PC-9 (cell line): Measurements from ENCODE around the gene IKZF3. TPM values are rescaled to one million over a fixed set of nuclear protein-coding genes. Genes with fewer than 3 reads are reported as not detected.

Experiments
- BruUV-seq: library from RNA; stranded (reverse); fragments of 400-500 nt; replicated peaks from 2 replicates; lab custom pipeline; 2021; lab: Mats Ljungman, UMichigan
- CTCF ChIA-PET: fragments of 300-600 bp; sonication (Branson Sonifier 250); formaldehyde crosslinking; loops from one replicate; lab custom pipeline; 2022; ENCODE audit warnings: antibody characterized with exemption; lab: Charles Lee
- POLR2A ChIA-PET: fragments of 300-600 bp; sonication (Branson Sonifier 250); formaldehyde crosslinking; loops from one replicate; lab custom pipeline; 2022; ENCODE audit warnings: antibody characterized with exemption; ENCODE audit not compliant: unreplicated experiment; lab: Charles Lee
- DNase-seq, 2 experiments: peaks; one replicate each; pipeline versions ENCODE4 v3.0.0 to v3.0.0-alpha.2; 2015 to 2022; ENCODE audit warnings: mixed read lengths in 1 of 2
- H2AFZ ChIP-seq: fragments of 200-600 bp; sonication (generic); 2 replicates; pipeline ENCODE4 v1.8.1; 2017; ENCODE audit warnings: antibody characterized with exemption
- H3F3A ChIP-seq: fragments of 200-600 bp; sonication (generic); 2 replicates; pipeline ENCODE4 v1.8.1; 2017; ENCODE audit warnings: antibody characterized with exemption, mild to moderate bottlenecking, low read depth; ENCODE audit not compliant: insufficient read depth
- H3K27ac ChIP-seq: fragments of 200-600 bp; sonication (generic); 2 replicates; pipeline ENCODE4 v1.6.1; 2016; ENCODE audit warnings: mixed run types
- H3K27me3 ChIP-seq: fragments of 200-600 bp; sonication (generic); 2 replicates; pipeline ENCODE4 v1.6.1; 2016; ENCODE audit warnings: low read depth, mixed run types; ENCODE audit not compliant: insufficient read depth
- H3K36me3 ChIP-seq: fragments of 200-600 bp; sonication (generic); 2 replicates; pipeline ENCODE4 v1.6.1; 2016; ENCODE audit warnings: low read depth, mixed run types
- H3K4me1 ChIP-seq: fragments of 200-600 bp; sonication (generic); replicated peaks from 2 replicates; pipeline ENCODE4 v1.6.1; 2016; ENCODE audit warnings: mixed run types; ENCODE audit not compliant: insufficient read depth
- H3K4me2 ChIP-seq: fragments of 200-600 bp; sonication (generic); 2 replicates; pipeline ENCODE4 v1.6.1; 2017; ENCODE audit warnings: mixed run types
- H3K4me3 ChIP-seq: fragments of 200-600 bp; sonication (generic); 2 replicates; pipeline ENCODE4 v1.6.1; 2016; ENCODE audit warnings: mixed run types
- H3K79me2 ChIP-seq: fragments of 200-600 bp; sonication (generic); 2 replicates; pipeline ENCODE4 v1.6.1; 2017; ENCODE audit warnings: low read depth, mixed run types
- H3K9me2 ChIP-seq: fragments of 200-600 bp; sonication (generic); 2 replicates; pipeline ENCODE4 v1.8.1; 2017; ENCODE audit warnings: mild to moderate bottlenecking; ENCODE audit not compliant: insufficient read depth
- H3K9me3 ChIP-seq: fragments of 200-600 bp; sonication (generic); 2 replicates; pipeline ENCODE4 v1.8.1; 2016; ENCODE audit warnings: low read depth; ENCODE audit not compliant: insufficient read depth
- H4K20me1 ChIP-seq: fragments of 200-600 bp; sonication (generic); 2 replicates; pipeline ENCODE4 v1.8.1; 2017; ENCODE audit not compliant: insufficient read depth
- EZH2 ChIP-seq: fragments of 200-600 bp; sonication (generic); IDR thresholded peaks from 2 replicates; pipeline ENCODE4 v1.8.0; 2017; ENCODE audit warnings: antibody characterized with exemption, low read depth
- intact Hi-C: fragments of 100-400 bp; cut with micrococcal nuclease; formaldehyde crosslinking; loops from one replicate; pipeline ENCODE4 v1.10.0; 2022; ENCODE audit not compliant: unreplicated experiment
- total RNA-seq: library from RNA; stranded (reverse); gene quantifications from 2 replicates; pipeline ENCODE4 v1.2.3, GENCODE V29; 2021
- TF ChIP-seq, protein P1 (sequence below): fragments of 200-600 bp; sonication (generic); conservative IDR thresholded peaks from 2 replicates; pipeline ENCODE4 v1.6.1; 2017; ENCODE audit warnings: mixed run types, antibody characterized with exemption, mild to moderate bottlenecking, moderate library complexity

IKZF3 gene
- total RNA-seq, 1 experiment from 2014 or later = 0.04 TPM

DNA sequence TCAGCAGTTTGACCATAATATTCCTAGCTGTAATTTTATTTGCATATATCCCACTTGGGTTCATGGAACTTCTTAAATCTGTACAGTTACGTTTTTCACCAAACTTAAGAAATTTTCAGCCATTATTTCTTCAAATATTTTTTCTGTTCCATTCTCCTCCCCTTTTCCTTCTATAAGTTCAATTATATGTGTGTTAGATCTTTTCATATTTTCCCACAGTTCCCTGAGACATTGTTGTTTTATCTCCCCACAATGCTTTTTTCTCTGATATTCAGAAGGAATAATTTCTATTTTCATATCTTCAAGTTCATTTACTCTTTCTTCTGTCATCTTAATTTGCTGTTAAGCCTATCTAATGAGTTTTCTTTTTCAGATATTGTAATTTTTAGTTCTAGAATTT is 26.1 kb downstream of the IKZF3 start:
- H3K4me3 ChIP-seq = no peak overlapping the region
- H3K9me2 ChIP-seq = no peaks in the 10 kb centered on the region
- DNase-seq = no peak
- H3K9me3 ChIP-seq = peaks cover 5% of the 10 kb centered on the region; the same call in 1 of the 2 replicates
- no peak for TF ChIP-seq EZH2
- TF ChIP-seq, protein P1, sequence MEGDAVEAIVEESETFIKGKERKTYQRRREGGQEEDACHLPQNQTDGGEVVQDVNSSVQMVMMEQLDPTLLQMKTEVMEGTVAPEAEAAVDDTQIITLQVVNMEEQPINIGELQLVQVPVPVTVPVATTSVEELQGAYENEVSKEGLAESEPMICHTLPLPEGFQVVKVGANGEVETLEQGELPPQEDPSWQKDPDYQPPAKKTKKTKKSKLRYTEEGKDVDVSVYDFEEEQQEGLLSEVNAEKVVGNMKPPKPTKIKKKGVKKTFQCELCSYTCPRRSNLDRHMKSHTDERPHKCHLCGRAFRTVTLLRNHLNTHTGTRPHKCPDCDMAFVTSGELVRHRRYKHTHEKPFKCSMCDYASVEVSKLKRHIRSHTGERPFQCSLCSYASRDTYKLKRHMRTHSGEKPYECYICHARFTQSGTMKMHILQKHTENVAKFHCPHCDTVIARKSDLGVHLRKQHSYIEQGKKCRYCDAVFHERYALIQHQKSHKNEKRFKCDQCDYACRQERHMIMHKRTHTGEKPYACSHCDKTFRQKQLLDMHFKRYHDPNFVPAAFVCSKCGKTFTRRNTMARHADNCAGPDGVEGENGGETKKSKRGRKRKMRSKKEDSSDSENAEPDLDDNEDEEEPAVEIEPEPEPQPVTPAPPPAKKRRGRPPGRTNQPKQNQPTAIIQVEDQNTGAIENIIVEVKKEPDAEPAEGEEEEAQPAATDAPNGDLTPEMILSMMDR = no peak
- H3K79me2 ChIP-seq = no peaks in the 10 kb centered on the region
- no peak overlapping the region for H2AFZ ChIP-seq
- intact Hi-C loops = no loop called here
- ChIA-PET POLR2A (no interaction called here), CTCF (no interaction called here)
- no peaks in the 10 kb centered on the region for H3F3A ChIP-seq
- H3K4me1 ChIP-seq = peaks cover 8% of the 10 kb centered on the region; the same call in 1 of the 2 replicates
- no peaks in the 10 kb centered on the region for H4K20me1 ChIP-seq
- H3K27ac ChIP-seq = no peak overlapping the region
- BruUV-seq = no TSS peak
- no peaks in the 10 kb centered on the region for H3K36me3 ChIP-seq
- no peak overlapping the region for H3K4me2 ChIP-seq
- no peaks in the 10 kb centered on the region for H3K27me3 ChIP-seq

DNA sequence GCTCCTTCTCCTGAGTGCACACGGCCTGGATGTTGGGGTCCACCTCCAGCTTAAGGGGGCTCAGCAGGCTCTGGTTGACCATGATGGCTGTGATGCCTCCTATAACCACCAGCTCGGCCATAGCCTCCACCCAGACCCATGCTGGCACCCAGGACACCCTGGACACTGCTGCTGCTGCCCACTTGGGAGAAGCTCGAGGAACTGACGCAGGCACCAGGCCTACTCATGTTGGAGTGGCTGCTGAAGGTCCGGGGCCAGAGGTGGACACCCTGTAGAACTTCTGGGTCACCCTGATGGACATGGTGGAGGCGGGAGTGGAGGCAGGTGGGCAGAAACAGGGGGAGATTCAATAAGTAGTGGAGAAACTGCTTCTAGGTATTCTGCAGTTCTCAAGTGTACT is 28.0 kb downstream of the IKZF3 start:
- H3K4me2 ChIP-seq = no peak overlapping the region
- TF ChIP-seq EZH2 = no peak
- TF ChIP-seq, protein P1 = no peak
- H3K79me2 ChIP-seq = no peaks in the 10 kb centered on the region
- no peaks in the 10 kb centered on the region for H3F3A ChIP-seq
- H4K20me1 ChIP-seq = no peaks in the 10 kb centered on the region
- no peak overlapping the region for H3K27ac ChIP-seq
- H3K9me2 ChIP-seq = no peaks in the 10 kb centered on the region
- DNase-seq = no peak
- ChIA-PET CTCF (no interaction called here), POLR2A (no interaction called here)
- no peak overlapping the region for H2AFZ ChIP-seq
- peaks cover 5% of the 10 kb centered on the region; the same call in 1 of the 2 replicates for H3K9me3 ChIP-seq
- peaks cover 8% of the 10 kb centered on the region; the same call in 1 of the 2 replicates for H3K4me1 ChIP-seq
- H3K27me3 ChIP-seq = no peaks in the 10 kb centered on the region
- intact Hi-C loops = no loop called here
- H3K36me3 ChIP-seq = no peaks in the 10 kb centered on the region
- no peak overlapping the region for H3K4me3 ChIP-seq
- no TSS peak for BruUV-seq

DNA sequence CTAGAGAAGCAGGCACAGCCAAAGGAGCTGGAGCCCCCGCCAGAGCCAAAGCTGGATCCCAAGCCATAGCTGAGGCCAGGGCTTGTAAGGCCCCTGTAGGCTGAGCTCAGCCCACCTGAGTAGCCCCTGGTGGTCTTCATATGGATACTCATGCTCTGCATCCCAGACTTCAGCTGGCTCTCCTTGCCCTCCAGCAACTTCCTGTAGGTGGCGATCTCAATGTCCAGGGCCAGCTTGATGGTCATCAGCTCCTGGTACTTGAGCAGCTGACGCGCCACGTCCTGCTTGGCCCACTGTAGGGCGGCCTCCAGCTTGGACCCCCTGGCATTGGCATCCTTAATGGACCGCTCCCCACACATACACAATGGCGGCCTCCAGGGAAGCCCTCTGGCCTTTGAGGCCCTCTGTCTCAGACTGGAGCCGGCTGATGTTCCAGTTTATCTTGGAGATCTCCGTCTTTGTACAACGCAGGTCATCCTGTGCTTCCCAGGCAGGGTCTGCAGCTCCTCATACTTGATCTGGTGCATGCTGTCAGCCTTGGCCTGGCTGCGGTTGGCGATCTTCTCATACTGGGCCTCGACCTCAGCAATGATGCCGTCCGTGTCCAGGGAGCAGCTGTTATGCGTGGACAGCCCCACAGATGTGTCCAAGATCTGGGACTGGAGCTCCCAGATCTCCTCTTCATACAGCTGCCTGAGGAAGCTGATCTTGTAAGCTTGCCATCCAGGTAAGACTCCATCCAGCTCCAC is 28.9 kb downstream of the IKZF3 start:
- no peaks in the 10 kb centered on the region for H3K27me3 ChIP-seq
- H3K36me3 ChIP-seq = no peaks in the 10 kb centered on the region
- H3K79me2 ChIP-seq = no peaks in the 10 kb centered on the region
- no peaks in the 10 kb centered on the region for H3F3A ChIP-seq
- intact Hi-C loops = no loop called here
- no peaks in the 10 kb centered on the region for H3K9me2 ChIP-seq
- no peak for DNase-seq
- BruUV-seq = no TSS peak
- no peak overlapping the region for H2AFZ ChIP-seq
- H3K4me2 ChIP-seq = no peak overlapping the region
- H3K9me3 ChIP-seq = peaks cover 5% of the 10 kb centered on the region; the same call in 1 of the 2 replicates
- H4K20me1 ChIP-seq = no peaks in the 10 kb centered on the region
- TF ChIP-seq EZH2 = no peak
- TF ChIP-seq, protein P1 = no peak
- ChIA-PET POLR2A (no interaction called here), CTCF (no interaction called here)
- no peak overlapping the region for H3K4me3 ChIP-seq
- H3K4me1 ChIP-seq = peaks cover 8% of the 10 kb centered on the region; the same call in 1 of the 2 replicates
- no peak overlapping the region for H3K27ac ChIP-seq
